Activated T-helper 9 cell treated with anti-CD3 and anti-CD28 coated beads, Interleukin-2, amount 50 U/mL, for 16 hours (primary cell): ENCODE data around the gene PTHLH.

Experiments
- DNase-seq: peaks from one replicate; pipeline ENCODE4 v3.0.0-alpha.2; 2020; ENCODE audit warnings: low read depth

The PTHLH gene

DNA sequence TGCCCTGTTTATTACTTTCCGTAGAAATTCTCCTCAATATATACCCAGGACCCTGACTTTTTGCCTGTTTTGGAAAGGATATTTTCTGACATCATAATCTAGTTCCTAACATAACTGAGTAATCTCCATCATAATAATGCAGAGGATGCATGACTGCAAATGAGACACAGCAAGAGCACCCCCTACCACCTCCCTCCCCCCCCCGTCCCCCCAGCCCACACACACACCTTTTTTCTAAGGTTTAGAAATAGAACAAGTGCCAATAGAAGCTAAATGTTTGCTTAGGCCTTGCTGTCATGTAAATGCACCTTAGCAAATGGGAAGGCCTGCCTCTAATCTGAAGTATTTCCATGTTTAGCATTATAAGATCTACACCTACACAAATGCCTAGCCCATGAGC is at the start of gene PTHLH:
Gene PTHLH (minus strand): TSS at position 13 of the 400 bp plus-strand sequence. CDS start 3,239 bp downstream, outside the sequence.
- no peak for DNase-seq

- DNase-seq = no peak
Observed at GRCh38 chr12:28021704-28022103, 49.2 kb upstream of the PTHLH start.

DNA sequence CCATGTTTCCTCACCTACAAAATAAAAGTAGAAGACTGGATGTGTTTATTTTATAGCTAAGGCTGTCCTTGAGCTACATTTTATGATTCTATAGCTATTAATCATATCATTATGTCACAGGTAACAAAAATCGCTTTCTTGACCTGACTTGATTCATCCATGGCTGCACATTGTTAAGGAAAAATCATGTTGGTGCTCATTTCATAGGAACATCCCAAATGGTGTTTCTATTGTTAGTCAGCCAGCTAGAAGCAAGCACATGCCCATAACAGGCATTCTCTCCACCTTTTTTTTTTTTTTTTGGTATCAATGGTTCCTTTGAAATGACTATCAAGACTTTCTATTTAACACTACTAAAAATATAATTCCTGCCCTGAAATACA is 45.3 kb upstream of the PTHLH start:
- no peak for DNase-seq

- no peak for DNase-seq
Observed at GRCh38 chr12:28017126-28017872, 44.8 kb upstream of the PTHLH start.

GRCh38 chr12:28015165-28015564 is 42.6 kb upstream of the PTHLH start:
- DNase-seq = no peak

DNA sequence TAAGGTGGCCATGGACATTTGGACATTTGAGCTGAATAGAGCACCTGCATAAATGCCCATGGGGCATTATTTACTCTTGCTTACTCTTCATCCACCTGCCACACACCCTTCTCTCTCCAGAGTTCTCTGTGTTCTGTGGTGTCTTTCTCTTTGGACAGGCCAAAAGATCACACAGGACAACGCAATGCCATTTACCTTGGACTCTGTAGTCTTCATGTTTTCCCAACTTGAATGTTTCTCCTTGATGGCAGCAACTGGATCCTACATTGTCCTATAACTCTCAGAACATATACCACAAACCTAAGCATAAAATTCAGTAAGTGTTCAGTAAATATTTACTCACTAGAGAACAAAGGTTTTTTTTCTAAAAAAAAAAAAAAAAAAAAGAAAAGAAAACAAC is 41.7 kb upstream of the PTHLH start:
- no peak for DNase-seq

- no peak for DNase-seq
Observed at GRCh38 chr12:28012333-28012918, 39.9 kb upstream of the PTHLH start.

- no peak for DNase-seq
Observed at GRCh38 chr12:28010036-28010435, 37.5 kb upstream of the PTHLH start.

- DNase-seq = no peak
Observed at GRCh38 chr12:27999970-28000369, 27.4 kb upstream of the PTHLH start.

DNA sequence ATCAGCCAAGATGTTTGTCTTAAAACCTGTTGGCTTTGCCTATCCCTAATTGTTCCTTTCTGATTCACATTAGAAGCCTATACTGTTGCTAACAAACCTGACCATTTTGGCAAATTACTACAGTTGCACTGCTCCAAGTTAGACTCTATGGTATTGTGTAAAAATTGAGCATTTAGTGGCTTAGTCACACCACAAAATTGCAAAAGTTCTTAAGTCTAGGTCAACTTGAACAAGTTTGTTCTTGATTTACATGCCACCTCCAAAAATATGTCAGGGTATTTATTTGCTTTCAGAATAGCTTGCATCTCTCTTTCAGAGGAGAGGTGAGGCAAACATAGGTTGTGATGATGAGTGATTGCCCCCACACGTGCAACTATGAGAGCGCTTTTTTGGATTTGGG is 27.0 kb upstream of the PTHLH start:
- DNase-seq = no peak

DNA sequence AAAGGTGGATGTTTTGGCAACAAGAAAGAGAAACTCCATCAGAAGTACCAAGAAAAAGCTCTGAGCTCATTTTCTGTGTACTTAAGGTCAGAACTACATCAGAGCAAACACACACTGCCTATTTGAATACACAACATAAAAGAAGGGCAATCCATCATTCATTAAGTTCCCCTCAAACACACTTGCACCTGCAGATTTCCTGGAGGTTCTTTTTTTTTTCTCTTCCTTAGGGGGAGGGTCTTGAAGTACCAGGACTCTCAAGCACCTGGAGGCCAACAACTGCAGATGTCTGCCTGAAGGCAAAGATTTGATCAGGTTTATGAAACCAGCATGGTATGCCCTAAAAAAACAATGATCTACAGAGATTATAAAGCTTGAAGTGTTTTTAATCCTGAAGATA is 26.1 kb upstream of the PTHLH start:
- DNase-seq = no peak

DNA sequence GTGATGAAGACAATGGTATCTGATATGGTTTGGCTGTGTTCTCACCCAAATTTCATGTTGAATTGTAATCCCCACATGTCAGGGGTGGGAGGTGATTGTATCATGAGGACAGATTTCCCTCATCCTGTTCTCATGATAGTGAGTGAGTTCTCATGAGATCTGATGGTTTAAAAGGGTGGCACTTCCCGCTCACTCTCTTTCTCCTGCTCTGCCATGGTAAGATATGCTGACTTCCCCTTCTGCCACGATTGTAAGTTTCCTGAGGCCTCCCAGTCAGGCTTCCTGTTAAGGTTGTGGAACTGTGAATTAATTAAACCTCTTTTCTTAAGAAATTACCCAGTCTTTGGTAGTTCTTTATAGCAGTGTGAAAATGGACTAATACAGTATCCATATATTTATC is 25.6 kb upstream of the PTHLH start:
- DNase-seq = no peak

- no peak for DNase-seq
Observed at GRCh38 chr12:27996761-27997160, 24.2 kb upstream of the PTHLH start.

- DNase-seq = no peak
Observed at GRCh38 chr12:27995406-27995805, 22.9 kb upstream of the PTHLH start.

GRCh38 chr12:27988594-27989233 is 16.2 kb upstream of the PTHLH start:
- DNase-seq = no peak

DNA sequence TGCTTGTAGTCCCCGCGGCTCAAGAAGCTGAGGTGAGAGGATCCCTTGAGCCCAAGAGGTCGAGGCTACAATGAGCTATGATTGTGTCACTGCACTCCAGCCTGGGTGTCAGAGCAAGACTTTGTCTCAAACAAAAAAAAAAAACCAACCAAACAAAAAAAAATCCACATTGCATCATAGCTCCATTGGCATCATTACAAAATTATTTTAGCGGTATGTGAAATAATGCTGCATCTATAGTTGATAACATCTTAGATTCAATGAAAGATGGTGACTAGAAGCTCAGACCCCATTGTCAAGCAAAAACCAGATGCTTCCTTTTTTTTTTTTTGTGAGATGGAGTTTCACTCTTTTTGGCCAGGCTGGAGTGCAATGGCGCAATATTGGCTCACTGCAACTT is 14.8 kb upstream of the PTHLH start:
- DNase-seq = no peak

DNA sequence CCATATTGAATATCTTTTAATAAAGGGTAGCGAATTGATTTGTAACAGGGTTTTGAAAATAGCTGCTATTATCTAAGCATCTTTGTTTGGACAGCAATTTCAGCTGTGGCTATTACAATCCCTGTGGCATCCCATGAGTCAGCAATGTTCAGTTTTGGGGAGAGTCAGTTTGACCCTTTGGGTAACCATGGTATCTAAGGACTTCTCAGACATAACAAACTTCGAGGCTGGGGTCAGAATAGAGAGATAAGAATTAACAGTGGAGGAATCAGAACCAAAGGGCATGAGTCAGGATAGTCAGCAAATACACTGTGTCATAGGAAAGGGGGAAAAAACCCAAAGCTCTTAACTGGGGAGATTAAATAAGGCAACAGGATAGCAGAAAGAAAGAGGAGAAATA is 11.7 kb upstream of the PTHLH start:
- no peak for DNase-seq

GRCh38 chr12:27982951-27983350 is 10.4 kb upstream of the PTHLH start:
- no peak for DNase-seq

- DNase-seq = no peak
Observed at GRCh38 chr12:27982385-27982784, 9.9 kb upstream of the PTHLH start.

GRCh38 chr12:27981874-27982273 is 9.3 kb upstream of the PTHLH start:
- DNase-seq = no peak

DNA sequence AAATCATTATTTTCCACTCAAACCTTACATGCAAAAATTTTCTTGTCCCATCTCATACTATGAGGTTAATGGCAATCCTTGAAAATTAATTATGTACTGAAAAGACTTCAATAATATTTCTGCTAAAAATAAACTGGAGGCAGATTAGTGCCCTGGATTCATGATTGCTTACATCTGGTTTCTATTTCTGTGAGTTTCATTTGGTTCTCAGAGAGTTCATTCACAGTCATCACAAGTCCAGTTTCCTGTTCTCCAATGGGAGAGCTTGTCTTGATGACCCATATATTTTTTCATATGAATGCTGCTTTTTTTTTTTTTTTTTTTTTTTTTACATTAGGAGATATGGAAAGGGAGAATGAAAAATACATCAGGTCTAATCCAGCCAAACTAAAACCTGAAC is 6.6 kb upstream of the PTHLH start:
- no peak for DNase-seq

DNA sequence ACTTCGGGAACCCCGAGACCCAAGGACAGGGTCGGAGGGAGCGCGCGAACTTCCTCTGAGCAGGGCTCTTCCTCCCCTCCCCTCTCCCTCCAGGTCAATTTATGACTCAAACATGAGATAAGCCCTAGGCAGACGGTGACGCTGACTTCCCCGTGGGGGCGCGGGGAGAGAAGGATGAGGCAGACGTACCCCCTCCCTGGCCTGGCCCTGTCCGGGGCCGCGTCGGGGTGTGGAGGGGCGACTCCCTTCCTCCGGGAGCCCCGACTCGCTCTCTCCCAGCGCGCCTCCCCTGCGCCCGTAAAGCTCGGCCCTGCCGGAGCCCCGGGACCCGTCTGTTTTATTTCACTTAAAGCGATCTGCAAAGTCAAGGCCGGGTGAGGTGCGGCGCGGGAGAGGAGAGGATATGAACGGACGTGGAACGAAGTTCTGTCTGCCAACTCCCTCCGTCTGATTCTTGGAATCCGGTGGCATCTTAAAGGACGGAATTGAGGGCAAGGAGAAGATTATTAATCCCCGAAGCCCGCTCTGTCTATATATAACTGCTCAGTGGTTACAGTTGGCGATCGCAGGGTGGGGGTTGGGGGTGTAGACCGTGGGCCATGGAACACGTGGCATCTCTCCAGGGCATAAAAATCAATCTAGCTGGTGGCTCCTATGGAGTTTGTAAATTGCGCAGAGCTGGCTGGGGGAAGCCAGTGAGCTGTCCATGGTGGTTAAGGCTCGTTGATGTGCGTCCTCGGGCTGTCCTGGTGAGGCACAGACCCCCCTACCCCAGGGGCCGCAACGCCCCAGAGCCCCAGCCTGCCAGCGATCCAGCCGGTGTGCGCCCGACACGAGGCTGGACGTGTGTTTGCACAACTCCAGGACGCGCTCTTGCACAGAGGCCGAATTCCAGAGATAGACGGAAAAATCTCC is 2.9 kb upstream of the PTHLH start:
- DNase-seq = no peak
